GM10847 (cell line): ENCODE measurements around the gene HYAL2.

Experiments
- POLR2A ChIP-seq: IDR thresholded peaks from 2 replicates; pipeline ENCODE4 v1.6.1; 2011; ENCODE audit not compliant: insufficient read length; ENCODE audit errors: extremely low read depth

Gene HYAL2

DNA sequence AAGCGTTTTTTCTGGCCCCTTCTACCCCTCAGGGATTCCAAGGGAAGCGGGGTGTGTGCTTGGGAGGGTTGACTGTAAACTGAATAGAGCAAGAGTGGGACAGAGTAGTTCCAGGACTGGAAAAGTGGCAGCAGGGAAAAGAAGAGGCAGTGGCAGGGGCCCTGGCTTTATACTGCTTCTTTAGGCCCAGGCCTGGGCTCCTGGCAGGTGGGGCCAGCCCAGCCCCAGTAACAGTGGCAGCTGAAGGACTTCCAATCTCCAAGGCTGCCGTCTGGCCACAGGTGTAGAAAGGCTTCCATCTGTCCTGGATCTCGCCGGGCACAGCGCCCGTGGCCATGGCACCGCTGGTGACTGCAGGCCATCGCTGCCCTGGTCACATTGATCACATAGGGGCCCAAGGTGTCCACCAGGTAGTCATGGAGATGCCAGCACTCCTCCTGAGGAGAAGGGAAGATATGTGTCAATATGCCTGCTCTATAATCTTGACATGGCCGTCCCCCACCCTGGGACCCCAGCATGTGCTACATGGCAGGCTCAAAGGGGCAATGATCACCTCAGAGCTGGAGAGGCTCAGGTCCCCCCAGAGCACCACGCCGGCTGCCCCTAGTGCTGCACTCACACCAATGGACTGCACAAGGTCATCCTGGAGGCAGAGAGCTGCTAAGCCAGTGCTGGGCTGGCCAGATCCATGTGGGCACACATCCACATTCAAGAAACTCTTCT lies 29.3 kb downstream of the HYAL2 start:
- no peak for TF ChIP-seq POLR2A

DNA sequence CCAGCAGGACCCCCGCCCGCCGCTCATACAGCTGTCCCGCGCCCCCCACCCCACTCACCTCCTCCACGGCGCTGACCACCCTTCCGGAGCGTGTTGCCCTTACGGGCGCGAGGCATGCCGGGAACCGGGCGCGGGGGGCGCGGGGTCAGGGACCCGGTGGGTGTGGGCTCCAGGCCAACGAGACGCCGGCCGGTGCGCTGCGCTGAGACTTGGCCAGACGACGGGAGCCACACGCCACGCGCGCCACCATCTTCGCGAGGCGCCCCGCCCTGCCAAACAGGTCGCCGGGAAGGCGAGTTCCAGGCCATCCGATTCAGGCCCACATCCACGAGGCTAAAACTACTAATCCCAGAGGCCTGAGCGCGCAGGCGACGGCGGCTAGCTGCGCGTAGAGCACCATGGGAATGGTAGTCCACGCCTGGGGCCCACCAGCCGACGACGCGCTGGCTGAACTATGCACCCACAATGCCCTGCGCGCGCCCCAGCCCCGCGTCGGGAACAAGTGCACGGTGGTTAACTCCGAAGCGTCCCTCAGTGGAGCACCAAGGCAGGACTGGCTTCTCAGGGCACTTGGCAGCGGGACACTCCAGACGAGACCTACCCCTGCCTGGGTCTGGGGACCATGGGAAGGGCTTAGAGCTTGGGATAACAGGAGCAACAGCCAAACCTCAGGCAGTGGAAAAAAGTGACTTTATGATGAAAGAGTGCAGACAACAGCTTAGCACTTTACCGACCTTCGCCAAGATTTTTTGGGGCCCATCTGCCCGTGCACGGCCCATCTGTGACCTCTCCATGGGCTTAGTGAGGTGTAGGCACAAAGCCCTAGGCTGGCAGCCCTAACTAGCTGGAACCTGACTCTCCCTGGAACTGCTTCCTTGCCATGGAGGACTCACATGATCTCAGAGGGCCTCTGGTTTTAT lies 30.1 kb downstream of the HYAL2 start, which contains the start of gene IFRD2:
Gene IFRD2, minus strand, starts transcription at position 271 of the 920 bp plus-strand sequence. Its CDS starts 155 bp downstream, at position 116.
- TF ChIP-seq POLR2A = peak; percentile 34

DNA sequence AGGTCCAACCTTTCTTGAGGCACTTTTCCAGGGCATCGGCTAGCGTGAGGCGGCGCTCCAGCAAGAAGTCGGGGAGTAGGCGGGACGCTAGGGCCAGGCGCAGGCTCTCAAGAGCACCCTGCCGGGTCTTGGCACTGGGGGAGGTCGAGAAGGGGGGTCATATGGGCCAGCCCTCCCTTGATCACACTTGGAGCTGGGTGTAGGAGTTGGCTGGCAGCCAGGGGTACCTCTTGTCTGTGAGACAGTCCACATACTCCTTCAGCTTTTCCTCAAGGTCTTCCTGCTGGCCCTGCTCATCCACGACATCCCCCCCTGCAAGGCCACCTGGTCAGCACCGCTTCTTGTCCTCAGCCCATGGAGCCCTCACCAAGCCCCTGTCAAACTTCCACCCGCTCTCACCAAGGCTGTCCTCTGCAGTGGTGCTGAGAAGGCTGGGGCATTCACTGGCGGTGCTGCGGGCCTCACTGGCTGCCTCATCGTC lies 32.3 kb downstream of the HYAL2 start:
- TF ChIP-seq POLR2A = no peak

DNA sequence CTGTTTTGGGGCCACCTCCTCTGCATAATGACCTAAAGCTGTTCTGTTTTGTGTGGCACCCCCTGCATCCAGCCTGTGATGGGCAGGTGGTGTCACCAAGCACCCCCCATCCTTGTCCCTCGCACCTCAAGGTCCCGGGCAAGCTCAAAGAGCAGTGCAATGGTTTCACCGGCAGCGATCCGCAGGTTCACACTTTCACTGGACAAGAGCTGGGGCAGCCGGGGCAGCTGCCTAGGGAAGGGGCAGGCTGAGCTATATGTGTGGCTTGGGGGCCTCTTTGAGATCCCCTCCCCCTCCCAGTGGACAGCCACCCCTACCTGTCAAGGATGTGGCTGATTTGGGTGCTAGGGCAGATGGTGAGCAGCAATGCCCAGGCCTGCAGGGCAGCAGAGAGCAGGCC lies 33.4 kb downstream of the HYAL2 start:
- TF ChIP-seq POLR2A = no peak

DNA sequence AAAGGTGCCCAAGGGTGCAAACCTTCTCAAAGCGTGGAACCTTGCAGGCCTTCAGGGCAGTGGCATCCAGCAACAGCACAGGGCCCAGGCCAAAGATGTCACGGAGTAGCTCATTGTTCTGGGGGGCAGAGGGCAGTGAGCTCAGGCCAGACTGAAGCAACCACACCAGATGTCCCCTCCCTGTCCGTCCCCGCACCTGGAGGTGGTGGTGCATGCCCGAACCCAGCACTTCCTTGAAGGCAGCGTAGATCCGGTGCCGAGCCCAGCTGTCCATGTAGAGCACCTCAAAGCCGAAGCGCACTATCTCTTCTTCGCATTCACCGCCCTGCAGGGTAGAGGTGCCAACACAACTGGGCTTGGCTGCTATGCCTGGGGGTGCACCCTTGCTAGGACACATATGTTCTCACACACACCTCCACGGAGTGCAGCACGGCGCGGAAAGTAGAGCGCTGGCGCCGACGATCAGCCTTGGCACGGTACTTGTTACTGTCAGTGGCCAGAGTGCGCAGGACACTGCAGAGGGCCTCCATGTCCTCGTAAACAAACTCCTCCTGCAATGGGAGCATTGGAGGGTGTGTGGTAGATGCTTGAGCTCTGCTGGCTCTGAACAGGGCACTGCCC lies 34.0 kb downstream of the HYAL2 start:
- TF ChIP-seq POLR2A = no peak

DNA sequence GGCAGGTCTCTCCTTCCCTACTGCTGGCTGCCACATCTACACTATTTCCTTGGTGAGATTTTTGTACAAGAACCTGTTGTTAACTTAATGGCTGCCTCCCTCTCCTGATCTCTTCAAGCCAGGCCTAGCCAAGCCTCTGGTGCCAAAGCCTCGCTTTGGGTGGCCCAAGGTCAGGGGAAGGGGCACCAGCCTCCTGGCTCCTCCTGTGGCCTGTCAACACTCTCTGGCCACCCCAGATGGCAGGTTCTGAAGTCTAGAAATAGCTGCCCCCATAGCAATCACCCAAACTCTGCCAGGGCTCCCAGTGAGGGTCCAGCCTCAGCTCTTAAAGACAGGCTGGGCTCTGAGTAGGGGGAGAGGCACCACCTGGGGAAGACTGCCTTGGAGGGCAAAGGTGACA lies 35.3 kb downstream of the HYAL2 start:
- no peak for TF ChIP-seq POLR2A

DNA sequence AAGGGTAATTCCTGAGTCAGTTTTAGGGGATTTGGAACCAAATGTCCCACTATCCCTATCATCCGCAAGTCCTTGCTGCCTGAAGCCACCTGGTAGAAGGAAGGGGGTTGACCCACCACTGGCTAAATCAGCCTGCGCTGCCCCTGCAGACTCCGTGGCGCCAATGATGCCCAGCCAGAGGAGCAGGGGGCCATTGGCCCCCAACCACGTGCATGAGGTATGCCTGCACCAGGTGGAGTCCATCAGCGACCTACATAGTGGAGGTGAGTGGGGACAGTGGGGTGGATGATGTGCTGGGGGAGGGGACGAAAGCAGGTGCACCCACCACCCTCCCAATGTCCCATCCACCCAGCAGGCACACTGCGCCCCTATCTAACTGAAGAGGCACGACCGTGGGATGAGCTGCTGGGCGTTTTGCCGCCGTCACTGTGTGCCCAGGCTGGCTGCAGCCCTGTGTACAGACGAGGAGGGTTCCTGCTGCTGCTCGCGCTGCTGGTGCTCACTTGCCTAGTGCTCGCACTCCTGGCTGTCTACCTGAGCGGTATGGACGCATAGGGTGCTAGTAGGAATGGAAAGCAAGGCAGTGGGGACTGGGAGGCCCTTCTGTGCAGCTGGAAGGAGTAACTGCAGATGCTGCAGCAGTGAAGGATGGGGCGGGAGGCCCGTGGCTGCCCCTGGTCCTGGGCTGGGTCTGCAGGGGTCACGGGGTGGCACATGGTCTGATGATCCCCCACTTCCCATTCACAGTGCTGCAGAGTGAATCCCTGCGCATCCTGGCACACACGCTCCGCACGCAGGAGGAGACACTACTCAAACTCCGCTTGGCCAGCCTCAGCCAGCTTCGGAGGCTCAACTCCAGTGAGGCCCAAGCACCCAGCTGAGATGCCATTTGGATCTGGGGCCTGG lies 36.0 kb downstream of the HYAL2 start:
- TF ChIP-seq POLR2A = no peak

DNA sequence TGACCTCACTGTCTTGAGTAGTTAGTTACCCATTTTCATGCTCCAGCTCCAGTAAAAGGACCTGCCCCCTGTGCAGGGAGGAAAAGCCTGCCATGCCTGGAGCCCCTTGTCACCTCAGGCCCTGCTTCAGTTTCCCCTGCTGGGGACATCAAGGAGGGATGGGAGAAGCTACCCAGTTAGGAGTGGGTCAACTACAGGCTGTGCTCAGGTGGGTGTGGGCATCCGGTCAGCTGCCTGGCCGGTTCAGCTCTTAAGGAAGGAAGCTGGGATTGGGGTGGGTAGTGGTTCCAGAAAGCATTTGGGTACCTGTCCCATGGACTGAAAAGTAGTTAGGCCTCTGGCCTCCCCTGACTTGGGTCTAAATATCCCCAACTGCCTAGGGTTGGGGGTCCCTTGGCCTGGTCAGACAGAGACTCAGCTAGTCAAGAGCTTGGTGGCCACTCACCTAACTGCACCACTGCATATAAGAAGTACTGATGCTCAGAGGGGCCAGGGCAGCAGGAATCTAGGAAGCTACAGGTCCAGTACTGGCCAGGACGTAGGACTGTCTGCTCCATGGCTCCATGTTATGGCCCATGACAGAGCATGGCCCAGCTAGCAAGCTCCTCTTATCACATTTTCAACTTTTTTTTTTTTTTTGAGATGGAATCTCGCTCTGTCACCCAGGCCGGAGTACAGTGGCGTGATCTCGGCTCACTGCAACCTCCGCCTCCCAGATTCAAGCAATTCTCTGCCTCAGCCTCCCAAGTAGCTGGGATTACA lies 43.1 kb downstream of the HYAL2 start:
- TF ChIP-seq POLR2A = no peak

DNA sequence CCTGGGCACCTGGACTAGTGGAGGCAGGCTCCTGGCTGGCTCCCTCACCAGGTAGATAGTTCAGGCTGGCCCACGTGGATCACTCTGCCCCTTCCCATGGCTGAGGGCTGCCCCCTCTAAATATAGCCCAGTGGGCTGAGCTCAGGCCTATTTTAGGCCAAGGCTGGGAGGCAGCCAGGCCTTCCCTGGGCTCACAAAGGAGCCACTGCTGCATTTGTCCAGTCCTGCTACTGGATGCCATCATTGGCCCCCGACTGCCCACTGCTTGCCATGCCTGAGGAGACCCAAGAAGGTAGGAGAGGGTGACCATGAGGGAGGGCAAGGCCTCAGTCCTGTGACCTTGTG lies 43.7 kb downstream of the HYAL2 start, which contains the start of gene LSMEM2:
Gene LSMEM2, plus strand, starts transcription at position 208 of the 345 bp plus-strand sequence. Its CDS starts 27 bp downstream, at position 235.
- no peak for TF ChIP-seq POLR2A

DNA sequence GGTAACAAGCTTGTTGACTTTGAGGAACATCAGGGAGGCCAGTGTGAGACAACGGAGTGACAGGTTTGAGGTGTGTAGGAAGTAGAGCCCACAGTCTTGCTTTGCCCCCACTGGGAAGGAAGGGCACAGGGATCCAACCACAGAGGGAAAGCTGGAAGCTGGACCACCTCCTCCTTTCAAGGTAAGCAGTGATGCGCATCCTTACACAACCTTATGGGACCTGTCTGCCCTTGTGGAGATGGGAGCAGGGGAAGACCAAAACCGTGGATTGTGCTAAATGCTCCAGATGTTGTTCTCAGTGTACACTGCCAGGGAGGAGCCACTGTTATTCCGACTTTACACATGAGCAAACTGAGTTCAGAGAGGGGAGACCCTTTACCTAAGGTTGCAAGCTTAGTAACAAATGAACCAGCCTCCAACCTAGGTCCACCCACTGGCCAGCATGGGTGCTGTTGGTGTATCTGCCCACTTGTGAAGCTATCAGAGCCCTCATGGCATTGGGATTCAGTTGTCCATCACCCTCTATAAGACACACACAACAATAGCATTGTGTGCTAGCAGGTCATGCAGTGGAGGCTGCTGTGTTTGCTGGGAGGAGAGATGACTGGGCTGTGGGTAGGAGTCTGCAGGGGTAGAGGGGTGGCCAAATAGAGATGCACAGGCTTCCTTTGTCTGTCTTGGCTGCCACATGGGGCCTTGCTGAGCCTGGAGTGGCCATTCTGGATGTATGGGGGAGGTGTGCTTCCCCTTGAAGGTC lies 44.2 kb downstream of the HYAL2 start:
- TF ChIP-seq POLR2A = no peak

DNA sequence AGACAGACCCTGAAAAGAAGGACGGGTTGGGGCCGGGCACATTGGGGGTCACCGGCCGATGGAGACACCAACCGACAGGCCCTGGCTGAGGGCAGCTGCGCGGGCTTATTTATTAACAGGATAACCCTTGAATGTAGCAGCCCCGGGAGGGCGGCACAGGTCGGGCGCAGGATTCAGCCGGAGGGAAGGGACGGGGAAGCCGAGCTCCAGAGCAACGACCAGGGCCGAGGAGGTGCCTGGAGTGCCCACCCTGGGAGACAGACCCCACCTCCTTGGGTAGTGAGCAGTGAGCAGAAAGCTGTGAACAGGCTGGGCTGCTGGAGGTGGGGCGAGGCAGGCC lies 45.8 kb downstream of the HYAL2 start:
- no peak for TF ChIP-seq POLR2A

DNA sequence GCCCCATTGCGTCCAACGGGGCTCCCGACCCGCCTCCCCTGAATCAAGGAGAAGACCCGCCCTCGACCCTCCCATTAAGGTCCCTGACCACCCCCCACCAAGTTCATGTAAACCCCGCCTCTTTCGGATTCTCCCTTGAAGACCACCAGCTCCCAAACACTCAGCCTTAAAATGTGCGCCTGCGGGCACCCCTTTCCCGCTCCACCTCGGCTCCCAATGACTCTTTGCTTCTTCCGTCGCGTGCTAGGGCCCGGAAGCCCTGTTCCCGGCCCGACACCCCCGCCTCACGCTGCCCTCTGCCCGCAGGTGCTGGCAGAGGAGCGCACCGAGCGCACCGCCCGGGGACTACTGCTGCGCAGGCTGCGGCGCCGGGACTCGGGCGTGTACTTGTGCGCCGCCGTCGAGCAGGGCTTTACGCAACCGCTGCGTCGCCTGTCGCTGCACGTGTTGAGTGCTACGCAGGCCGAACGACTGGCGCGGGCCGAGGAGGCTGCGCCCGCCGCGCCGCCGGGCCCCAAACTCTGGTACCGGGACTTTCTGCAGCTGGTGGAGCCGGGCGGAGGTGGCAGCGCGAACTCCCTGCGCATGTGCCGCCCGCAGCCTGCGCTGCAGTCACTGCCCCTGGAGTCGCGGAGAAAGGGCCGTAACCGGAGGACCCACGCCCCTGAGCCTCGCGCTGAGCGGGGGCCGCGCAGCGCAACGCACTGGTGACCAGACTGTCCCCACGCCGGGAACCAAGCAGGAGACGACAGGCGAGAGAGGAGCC lies 46.4 kb downstream of the HYAL2 start:
- no peak for TF ChIP-seq POLR2A

DNA sequence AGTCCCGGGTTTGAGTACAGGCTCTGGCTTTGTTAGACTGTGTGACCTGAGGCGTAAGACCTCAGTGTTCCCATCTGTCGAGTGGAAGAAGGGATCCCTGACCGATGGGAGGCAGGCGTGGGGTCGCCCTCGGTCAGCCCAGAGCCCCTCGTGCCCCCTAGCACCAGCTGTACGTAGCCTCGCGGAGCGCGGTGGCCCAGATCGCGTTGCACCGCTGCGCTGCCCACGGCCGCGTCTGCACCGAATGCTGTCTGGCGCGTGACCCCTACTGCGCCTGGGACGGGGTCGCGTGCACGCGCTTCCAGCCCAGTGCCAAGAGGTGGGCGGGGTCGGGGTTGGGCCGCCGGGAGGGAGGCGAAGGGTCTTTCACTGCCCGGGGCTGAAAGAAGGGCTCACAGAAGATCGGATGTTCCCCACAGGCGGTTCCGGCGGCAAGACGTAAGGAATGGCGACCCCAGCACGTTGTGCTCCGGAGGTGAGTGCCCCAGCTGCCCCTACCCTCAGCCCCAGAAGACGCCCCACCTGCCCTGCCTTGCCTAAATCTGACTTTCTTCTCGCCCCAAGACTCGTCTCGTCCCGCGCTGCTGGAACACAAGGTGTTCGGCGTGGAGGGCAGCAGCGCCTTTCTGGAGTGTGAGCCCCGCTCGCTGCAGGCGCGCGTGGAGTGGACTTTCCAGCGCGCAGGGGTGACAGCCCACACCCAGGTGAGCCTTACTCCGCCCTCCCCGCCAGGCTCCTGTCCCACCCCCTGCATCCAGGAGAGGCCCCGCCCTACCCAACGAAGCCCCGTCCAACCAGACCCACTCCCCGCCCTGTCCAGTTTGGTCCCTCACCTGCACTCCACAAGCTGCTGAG lies 47.2 kb downstream of the HYAL2 start:
- no peak for TF ChIP-seq POLR2A
